Brain microvascular endothelial cell (primary cell): ENCODE data around the gene CDON.

Experiments used
- DNase-seq: peaks from one replicate; pipeline ENCODE4 v3.0.0-alpha.2; 2020
- H3K27ac ChIP-seq: fragments of 250-450 bp; sonication (Bioruptor Pico); 2 replicates; pipeline ENCODE4 v1.5.1; 2020; ENCODE audit warnings: mild to moderate bottlenecking, moderate library complexity
- H3K27me3 ChIP-seq: fragments of 250-450 bp; sonication (Bioruptor Pico); replicated peaks from 2 replicates; pipeline ENCODE4 v1.5.1; 2020; ENCODE audit warnings: mild to moderate bottlenecking
- H3K36me3 ChIP-seq: fragments of 250-450 bp; sonication (Bioruptor Pico); replicated peaks from 2 replicates; pipeline ENCODE4 v1.5.1; 2020; ENCODE audit warnings: mild to moderate bottlenecking
- H3K4me3 ChIP-seq: 2 replicates; pipeline ENCODE4 v1.5.1; 2011; ENCODE audit warnings: low read depth, mild to moderate bottlenecking, control low read depth, low read length, moderate library complexity
- CTCF ChIP-seq: IDR thresholded peaks from 2 replicates; pipeline ENCODE4 v1.5.1; 2011; ENCODE audit warnings: low read depth, mild to moderate bottlenecking, moderate library complexity, low read length, control low read depth, inconsistent platforms; ENCODE audit errors: missing control alignments
- in situ Hi-C: cut with HindIII; loops from 2 replicates; pipeline ENCODE4 v1.10.0; 2017; ENCODE audit warnings: low sequenced_read_pairs, low pct_ligation_motif_present

CDON gene

GRCh38 chr11:126006068-126006467, 56.6 kb downstream of the CDON start:
- Histone ChIP-seq H3K27ac (no peak overlapping the region), H3K36me3 (no peaks in the 10 kb centered on the region), H3K27me3 (no peaks in the 10 kb centered on the region), H3K4me3 (no peak overlapping the region)
- DNase-seq, result no peak
- in situ Hi-C loops, result no loop called here
- TF ChIP-seq CTCF, result no peak

- H3K27ac ChIP-seq, result no peak overlapping the region
- no peak for TF ChIP-seq CTCF
- in situ Hi-C loops, result no loop called here
- no peak for DNase-seq
- no peaks in the 10 kb centered on the region for H3K36me3 ChIP-seq
- H3K27me3 ChIP-seq, result no peaks in the 10 kb centered on the region
- no peak overlapping the region for H3K4me3 ChIP-seq
Observed at GRCh38 chr11:126002181-126002580, 60.5 kb downstream of the CDON start.

- Histone ChIP-seq H3K36me3 (no peaks in the 10 kb centered on the region), H3K27ac (no peak overlapping the region), H3K4me3 (no peak overlapping the region), H3K27me3 (no peaks in the 10 kb centered on the region)
- TF ChIP-seq CTCF, result no peak
- in situ Hi-C loops, result no loop called here
- DNase-seq, result no peak
Observed at GRCh38 chr11:125999234-125999880, 63.3 kb downstream of the CDON start.

- H3K27ac ChIP-seq, result no peak overlapping the region
- no peak for TF ChIP-seq CTCF
- DNase-seq, result no peak
- no peaks in the 10 kb centered on the region for H3K36me3 ChIP-seq
- no peaks in the 10 kb centered on the region for H3K27me3 ChIP-seq
- H3K4me3 ChIP-seq, result no peak overlapping the region
- in situ Hi-C loops, result no loop called here
Observed at GRCh38 chr11:125998267-125998666, 64.4 kb downstream of the CDON start.

- TF ChIP-seq CTCF, result no peak
- no peaks in the 10 kb centered on the region for H3K36me3 ChIP-seq
- no peak overlapping the region for H3K4me3 ChIP-seq
- DNase-seq, result no peak
- no peak overlapping the region for H3K27ac ChIP-seq
- H3K27me3 ChIP-seq, result no peaks in the 10 kb centered on the region
- in situ Hi-C loops, result no loop called here
Observed at GRCh38 chr11:125995313-125995712, 67.4 kb downstream of the CDON start.

- Histone ChIP-seq H3K4me3 (no peak overlapping the region), H3K27ac (no peak overlapping the region), H3K36me3 (no peaks in the 10 kb centered on the region), H3K27me3 (no peaks in the 10 kb centered on the region)
- no peak for TF ChIP-seq CTCF
- in situ Hi-C loops, result no loop called here
- DNase-seq, result no peak
Observed at GRCh38 chr11:125994509-125994908, 68.2 kb downstream of the CDON start.
